ENCODE measurements around the gene JADE1.

GRCh38 chr4:128861856-128862518, 52.5 kb downstream of the JADE1 start:
- TF ChIP-seq CTCF (IDR thresholded peaks at IDR 0.05): no peak
- no peak for TF ChIP-seq POLR2A (IDR thresholded peaks at IDR 0.05)
- TF ChIP-seq POLR2AphosphoS5 (IDR thresholded peaks at IDR 0.05): no peak

All from suprapubic skin (tissue), 4 donors.